ENCODE results near the gene S100A7. TPM values are rescaled to one million over a fixed set of nuclear protein-coding genes. Genes with fewer than 3 reads are reported as not detected.
A peak's percentile ranks its signal among the peaks of the same experiment; 100 is the strongest.

S100A7 gene
- total and polyA plus RNA-seq, 9 of the 15 experiments (the other 6 are each of a cell fraction or from before 2014, with no cell fraction given), result not detected

DNA sequence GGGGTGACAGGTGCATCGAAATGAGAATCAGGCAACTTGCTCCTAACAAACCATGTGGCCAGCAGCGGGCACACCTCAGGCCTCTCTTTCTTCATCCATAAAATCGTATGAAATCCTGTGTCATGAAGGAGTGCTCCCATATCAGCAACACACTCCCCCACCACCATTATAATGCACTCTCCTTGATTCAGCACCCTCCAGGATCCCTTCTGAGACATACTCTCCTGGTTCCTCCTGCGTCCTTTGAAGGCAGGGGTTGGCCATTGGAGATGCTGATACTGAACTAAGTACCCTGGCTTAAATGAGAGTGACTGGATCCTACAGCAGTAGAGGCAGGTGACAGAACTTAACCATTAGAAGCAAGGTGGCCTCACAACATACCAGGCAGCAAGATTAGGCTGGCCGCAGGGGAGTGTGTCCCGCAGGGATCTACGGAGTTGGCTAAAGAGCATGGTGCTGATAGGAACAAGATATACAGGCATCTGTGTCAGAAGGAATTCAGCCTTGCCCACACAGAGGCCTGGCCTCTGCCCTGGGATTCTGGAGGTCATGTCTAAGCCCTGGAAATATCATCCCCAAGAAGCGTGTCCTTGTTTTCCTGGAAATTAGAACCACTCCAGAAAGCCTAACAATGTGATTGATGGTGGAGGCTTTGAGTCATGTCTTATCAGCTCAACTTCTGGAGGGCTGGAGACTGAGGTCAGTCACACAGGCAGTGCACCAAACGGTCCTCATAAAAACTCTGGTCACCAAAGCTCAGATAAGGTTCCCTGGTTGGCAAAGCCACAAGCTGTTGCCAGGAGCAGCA lies 27.4 kb downstream of the S100A7 start (continued):
- TF ChIP-seq, protein P1, sequence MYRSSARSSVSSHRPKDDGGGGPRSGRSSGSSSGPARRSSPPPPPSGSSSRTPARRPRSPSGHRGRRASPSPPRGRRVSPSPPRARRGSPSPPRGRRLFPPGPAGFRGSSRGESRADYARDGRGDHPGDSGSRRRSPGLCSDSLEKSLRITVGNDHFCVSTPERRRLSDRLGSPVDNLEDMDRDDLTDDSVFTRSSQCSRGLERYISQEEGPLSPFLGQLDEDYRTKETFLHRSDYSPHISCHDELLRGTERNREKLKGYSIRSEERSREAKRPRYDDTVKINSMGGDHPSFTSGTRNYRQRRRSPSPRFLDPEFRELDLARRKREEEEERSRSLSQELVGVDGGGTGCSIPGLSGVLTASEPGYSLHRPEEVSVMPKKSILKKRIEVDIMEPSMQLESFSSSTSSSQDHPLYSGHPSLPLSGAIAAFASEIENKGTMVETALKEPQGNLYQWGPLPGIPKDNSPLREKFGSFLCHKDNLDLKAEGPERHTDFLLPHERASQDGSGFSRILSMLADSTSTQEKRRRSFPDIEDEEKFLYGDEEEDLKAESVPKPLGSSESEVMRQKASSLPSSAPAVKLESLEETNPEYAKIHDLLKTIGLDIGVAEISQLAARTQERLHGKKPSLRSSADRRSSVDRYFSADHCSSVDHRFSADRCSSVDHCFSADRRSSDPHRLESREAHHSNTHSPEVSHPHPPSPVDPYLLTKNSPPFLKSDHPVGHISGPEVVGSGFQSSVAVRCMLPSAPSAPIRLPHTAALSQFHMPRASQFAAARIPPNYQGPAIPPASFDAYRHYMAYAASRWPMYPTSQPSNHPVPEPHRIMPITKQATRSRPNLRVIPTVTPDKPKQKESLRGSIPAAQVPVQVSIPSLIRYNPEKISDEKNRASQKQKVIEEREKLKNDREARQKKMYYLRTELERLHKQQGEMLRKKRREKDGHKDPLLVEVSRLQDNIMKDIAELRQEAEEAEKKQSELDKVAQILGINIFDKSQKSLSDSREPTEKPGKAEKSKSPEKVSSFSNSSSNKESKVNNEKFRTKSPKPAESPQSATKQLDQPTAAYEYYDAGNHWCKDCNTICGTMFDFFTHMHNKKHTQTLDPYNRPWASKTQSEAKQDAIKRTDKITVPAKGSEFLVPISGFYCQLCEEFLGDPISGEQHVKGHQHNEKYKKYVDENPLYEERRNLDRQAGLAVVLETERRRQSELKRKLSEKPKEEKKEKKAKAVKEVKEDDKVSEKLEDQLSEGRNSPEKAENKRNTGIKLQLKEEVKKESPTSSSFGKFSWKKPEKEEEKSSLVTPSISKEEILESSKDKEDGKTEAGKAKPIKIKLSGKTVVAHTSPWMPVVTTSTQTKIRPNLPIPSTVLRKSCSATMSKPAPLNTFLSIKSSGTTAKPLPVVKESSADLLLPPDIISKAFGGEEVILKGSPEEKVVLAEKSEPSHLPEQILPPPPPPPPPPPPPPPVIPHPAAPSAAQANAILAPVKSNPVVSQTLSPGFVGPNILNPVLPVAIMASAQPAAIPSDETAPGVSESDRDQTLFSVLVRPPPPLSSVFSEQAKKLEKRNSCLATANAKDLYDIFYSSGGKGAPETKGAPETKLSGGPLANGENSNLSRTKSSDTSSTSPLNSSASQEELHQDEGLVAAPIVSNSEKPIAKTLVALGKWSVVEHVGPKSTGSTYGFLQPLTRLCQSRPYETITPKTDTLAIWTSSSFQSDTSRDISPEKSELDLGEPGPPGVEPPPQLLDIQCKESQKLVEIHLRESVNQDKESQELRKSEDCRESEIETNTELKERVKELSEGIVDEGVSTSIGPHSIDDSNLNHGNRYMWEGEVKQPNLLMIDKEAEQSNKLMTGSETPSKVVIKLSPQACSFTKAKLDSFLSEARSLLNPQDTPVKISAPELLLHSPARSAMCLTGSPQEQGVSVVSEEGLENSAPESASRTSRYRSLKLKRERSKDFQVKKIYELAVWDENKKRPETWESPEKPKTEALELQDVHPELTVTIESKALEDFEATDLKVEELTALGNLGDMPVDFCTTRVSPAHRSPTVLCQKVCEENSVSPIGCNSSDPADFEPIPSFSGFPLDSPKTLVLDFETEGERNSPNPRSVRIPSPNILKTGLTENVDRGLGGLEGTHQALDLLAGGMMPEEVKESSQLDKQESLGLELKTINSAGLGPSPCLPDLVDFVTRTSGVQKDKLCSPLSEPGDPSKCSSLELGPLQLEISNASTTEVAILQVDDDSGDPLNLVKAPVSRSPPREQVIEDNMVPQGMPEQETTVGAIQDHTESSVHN (IDR thresholded peaks at IDR 0.05; ENCODE audit: borderline replicate concordance in 1 of 2, low read depth in 1 of 2), result no peak
- TF ChIP-seq, protein P2, sequence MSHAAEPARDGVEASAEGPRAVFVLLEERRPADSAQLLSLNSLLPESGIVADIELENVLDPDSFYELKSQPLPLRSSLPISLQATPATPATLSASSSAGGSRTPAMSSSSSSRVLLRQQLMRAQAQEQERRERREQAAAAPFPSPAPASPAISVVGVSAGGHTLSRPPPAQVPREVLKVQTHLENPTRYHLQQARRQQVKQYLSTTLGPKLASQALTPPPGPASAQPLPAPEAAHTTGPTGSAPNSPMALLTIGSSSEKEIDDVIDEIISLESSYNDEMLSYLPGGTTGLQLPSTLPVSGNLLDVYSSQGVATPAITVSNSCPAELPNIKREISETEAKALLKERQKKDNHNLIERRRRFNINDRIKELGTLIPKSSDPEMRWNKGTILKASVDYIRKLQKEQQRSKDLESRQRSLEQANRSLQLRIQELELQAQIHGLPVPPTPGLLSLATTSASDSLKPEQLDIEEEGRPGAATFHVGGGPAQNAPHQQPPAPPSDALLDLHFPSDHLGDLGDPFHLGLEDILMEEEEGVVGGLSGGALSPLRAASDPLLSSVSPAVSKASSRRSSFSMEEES (CRISPR knock-in tag; IDR thresholded peaks at IDR 0.05), result no peak
- TF ChIP-seq HEY1 (CRISPR knock-in tag; IDR thresholded peaks at IDR 0.05; ENCODE audit: borderline replicate concordance) (no peak), ZNF408 (CRISPR knock-in tag; IDR thresholded peaks at IDR 0.05; ENCODE audit: low read depth) (no peak), CBX1 (IDR thresholded peaks at IDR 0.05; ENCODE audit: low read depth) (no peak), CREB1 (IDR thresholded peaks at IDR 0.05) (peak; percentile 41; the same call in 1 of the 2 replicates), CREB1 (CRISPR knock-in tag; IDR thresholded peaks at IDR 0.05) (peak; percentile 18; the same call in 1 of the 2 replicates), STAG1 (CRISPR knock-in tag; IDR thresholded peaks at IDR 0.05; ENCODE audit: borderline replicate concordance) (no peak)
- TF ChIP-seq, protein P3, sequence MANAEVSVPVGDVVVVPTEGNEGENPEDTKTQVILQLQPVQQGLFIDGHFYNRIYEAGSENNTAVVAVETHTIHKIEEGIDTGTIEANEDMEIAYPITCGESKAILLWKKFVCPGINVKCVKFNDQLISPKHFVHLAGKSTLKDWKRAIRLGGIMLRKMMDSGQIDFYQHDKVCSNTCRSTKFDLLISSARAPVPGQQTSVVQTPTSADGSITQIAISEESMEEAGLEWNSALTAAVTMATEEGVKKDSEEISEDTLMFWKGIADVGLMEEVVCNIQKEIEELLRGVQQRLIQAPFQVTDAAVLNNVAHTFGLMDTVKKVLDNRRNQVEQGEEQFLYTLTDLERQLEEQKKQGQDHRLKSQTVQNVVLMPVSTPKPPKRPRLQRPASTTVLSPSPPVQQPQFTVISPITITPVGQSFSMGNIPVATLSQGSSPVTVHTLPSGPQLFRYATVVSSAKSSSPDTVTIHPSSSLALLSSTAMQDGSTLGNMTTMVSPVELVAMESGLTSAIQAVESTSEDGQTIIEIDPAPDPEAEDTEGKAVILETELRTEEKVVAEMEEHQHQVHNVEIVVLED (CRISPR knock-in tag; IDR thresholded peaks at IDR 0.05), result no peak
- TF ChIP-seq, protein P4, sequence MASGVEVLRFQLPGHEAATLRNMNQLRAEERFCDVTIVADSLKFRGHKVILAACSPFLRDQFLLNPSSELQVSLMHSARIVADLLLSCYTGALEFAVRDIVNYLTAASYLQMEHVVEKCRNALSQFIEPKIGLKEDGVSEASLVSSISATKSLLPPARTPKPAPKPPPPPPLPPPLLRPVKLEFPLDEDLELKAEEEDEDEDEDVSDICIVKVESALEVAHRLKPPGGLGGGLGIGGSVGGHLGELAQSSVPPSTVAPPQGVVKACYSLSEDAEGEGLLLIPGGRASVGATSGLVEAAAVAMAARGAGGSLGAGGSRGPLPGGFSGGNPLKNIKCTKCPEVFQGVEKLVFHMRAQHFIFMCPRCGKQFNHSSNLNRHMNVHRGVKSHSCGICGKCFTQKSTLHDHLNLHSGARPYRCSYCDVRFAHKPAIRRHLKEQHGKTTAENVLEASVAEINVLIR (CRISPR knock-in tag; IDR thresholded peaks at IDR 0.05), result peak; percentile 53
- TF ChIP-seq, protein P5, sequence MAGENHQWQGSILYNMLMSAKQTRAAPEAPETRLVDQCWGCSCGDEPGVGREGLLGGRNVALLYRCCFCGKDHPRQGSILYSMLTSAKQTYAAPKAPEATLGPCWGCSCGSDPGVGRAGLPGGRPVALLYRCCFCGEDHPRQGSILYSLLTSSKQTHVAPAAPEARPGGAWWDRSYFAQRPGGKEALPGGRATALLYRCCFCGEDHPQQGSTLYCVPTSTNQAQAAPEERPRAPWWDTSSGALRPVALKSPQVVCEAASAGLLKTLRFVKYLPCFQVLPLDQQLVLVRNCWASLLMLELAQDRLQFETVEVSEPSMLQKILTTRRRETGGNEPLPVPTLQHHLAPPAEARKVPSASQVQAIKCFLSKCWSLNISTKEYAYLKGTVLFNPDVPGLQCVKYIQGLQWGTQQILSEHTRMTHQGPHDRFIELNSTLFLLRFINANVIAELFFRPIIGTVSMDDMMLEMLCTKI (IDR thresholded peaks at IDR 0.05; ENCODE audit: partially characterized antibody), result no peak

Measured in K562 (cell line).